ENCODE measurements around the gene COX6A1.

GRCh38 chr12:120413901-120414695 is 23.8 kb upstream of the COX6A1 start:
- TF ChIP-seq POLR2A (IDR thresholded peaks at IDR 0.05) = no peak
- TF ChIP-seq CTCF (IDR thresholded peaks at IDR 0.05) = no peak
